A549 (cell line): ENCODE results near the gene MYO1B.

ENCODE experiments used
- BCL3 ChIP-seq: fragments of >200 bp; sonication (Bioruptor Twin); formaldehyde crosslinking; IDR thresholded peaks from 3 replicates; pipeline ENCODE4 v1.6.1; 2016
- CEBPB ChIP-seq, 2 experiments: fragments of >200 bp in 1 of 2; sonication (Bioruptor Twin) in 1 of 2; formaldehyde crosslinking in 1 of 2; IDR thresholded peaks; 2 replicates each; pipeline ENCODE4 v1.6.1; 2012 to 2016
- CTCF ChIP-seq: fragments of >200 bp; sonication (Bioruptor Twin); formaldehyde crosslinking; IDR thresholded peaks from 3 replicates; pipeline ENCODE4 v1.5.1; 2016
- EP300 ChIP-seq, 2 experiments: fragments of >200 bp; sonication (Bioruptor Twin); formaldehyde crosslinking; IDR thresholded peaks; 2 replicates in 1 of 2; 3 replicates in 1 of 2; pipeline ENCODE4 v1.6.1; 2016 to 2017
- JUN ChIP-seq, 2 experiments: fragments of >200 bp; sonication (Bioruptor Twin); formaldehyde crosslinking; IDR thresholded peaks; 2 replicates in 1 of 2; 3 replicates in 1 of 2; pipeline ENCODE4 v1.6.1; 2016 to 2017
- MAX ChIP-seq: IDR thresholded peaks from 2 replicates; pipeline ENCODE4 v1.6.1; 2012
- NPAS2 ChIP-seq: fragments of 250-450 bp; sonication (Bioruptor Pico); IDR thresholded peaks from 2 replicates; pipeline ENCODE4 v1.8.0; 2022; ENCODE audit warnings: mild to moderate bottlenecking, moderate library complexity, borderline replicate concordance
- POLR2A ChIP-seq: IDR thresholded peaks from 2 replicates; pipeline ENCODE4 v1.6.1; 2012; ENCODE audit warnings: mild to moderate bottlenecking, low read length
- RAD21 ChIP-seq, 2 experiments: fragments of >200 bp in 1 of 2; sonication (Bioruptor Twin) in 1 of 2; formaldehyde crosslinking in 1 of 2; IDR thresholded peaks in 1 of 2; conservative IDR thresholded peaks in 1 of 2; 2 replicates in 1 of 2; 3 replicates in 1 of 2; pipeline ENCODE4 v1.6.1; 2012 to 2018; ENCODE audit warnings: inconsistent platforms in 1 of 2
- RCOR1 ChIP-seq: fragments of 150-350 bp; IDR thresholded peaks from 2 replicates; pipeline ENCODE4 v1.6.1; 2014; ENCODE audit warnings: antibody characterized with exemption, low read length, low read depth
- RNF2 ChIP-seq: fragments of 200-600 bp; sonication (generic); IDR thresholded peaks from 2 replicates; pipeline ENCODE4 v1.6.1; 2016; ENCODE audit warnings: low read depth, mild to moderate bottlenecking, antibody characterized with exemption, moderate library complexity, borderline replicate concordance
- ZFP36 ChIP-seq: fragments of 450-650 bp; IDR thresholded peaks from 2 replicates; pipeline ENCODE4 v1.6.1; 2014; ENCODE audit warnings: borderline replicate concordance; ENCODE audit not compliant: partially characterized antibody

- TF ChIP-seq JUN (IDR thresholded peaks at IDR 0.05), result no peak
- no peak for TF ChIP-seq CTCF
- TF ChIP-seq RNF2, result no peak
- TF ChIP-seq CEBPB (IDR thresholded peaks at IDR 0.05), result no peak
- TF ChIP-seq NPAS2 (CRISPR knock-in tag), result no peak
- TF ChIP-seq MAX, result no peak
- TF ChIP-seq POLR2A, result no peak
- TF ChIP-seq BCL3, result no peak
- no peak for TF ChIP-seq RAD21 (conservative IDR thresholded peaks at IDR 0.05 in 1 of 2, IDR thresholded peaks at IDR 0.05 in 1 of 2)
- TF ChIP-seq RCOR1, result no peak
- TF ChIP-seq EP300 (IDR thresholded peaks at IDR 0.05), result no peak
- no peak for TF ChIP-seq ZFP36
These were observed 23.4 kb downstream of the MYO1B start for GRCh38 chr2:191268596-191268995.
